H54 (cell line): ENCODE data around the gene BRD2.

Source experiments
- DNase-seq: peaks from one replicate; pipeline ENCODE4 v3.0.0; 2011; ENCODE audit warnings: low spot score, mixed read lengths; ENCODE audit not compliant: insufficient read length
- FAIRE-seq: peaks from 3 replicates; lab custom pipeline; 2011; peaks lifted over from hg19 to GRCh38; lab: Jason Lieb, UNC
- POLR2A ChIP-seq: IDR thresholded peaks from 2 replicates; pipeline ENCODE4 v1.6.1; 2011; ENCODE audit warnings: low read depth, mild to moderate bottlenecking, low read length

Gene BRD2

DNA sequence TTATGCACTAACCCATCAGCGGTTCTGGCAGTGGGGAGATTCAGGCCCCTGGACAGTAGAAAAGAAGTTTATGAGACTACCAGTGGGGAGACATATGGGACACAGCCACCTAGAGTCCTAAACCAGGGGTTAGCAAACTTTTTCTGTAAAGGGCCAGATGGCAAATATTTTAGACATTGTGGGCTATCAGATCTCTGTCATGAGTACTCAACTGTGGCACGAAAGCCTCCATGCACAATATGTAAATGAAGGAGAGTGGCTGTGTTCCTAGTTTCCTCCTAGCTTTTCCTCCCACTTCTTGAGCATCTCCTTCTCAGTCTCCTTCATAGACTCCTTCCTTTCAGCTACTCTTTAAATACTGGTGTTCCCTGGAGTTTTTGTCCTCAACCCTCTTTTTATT lies 12.2 kb upstream of the BRD2 start:
- FAIRE-seq = no peak

GRCh38 chr6:32960563-32960962 lies 7.8 kb upstream of the BRD2 start:
- no peak for TF ChIP-seq POLR2A
- FAIRE-seq (no peak), DNase-seq (no peak)

More for the DNA sequence above, 12.2 kb upstream of the BRD2 start:
- no peak for TF ChIP-seq POLR2A
- no peak for DNase-seq

GRCh38 chr6:32962213-32962826 lies 6.1 kb upstream of the BRD2 start:
- DNase-seq = no peak
- TF ChIP-seq POLR2A = no peak
- no peak for FAIRE-seq

DNA sequence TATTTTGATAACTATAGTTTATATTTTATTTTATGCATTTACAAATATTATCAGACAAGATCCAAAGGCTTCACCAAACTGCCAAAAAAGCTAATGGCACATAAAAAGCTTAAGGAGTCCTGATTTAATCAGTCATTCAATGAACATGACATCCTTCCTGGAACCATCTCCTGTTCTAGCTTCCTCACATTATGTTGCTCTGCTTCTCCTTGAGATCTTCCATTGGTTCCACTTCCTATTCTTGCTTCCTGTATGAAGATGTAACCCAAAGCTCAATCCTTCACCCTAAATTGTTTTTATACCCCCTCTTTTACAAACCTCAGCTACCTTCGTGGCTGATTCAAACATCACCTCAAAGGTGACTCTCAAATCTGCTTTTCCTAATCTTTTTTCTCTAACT lies 4.5 kb upstream of the BRD2 start:
- DNase-seq (no peak), FAIRE-seq (no peak)
- TF ChIP-seq POLR2A = no peak

- FAIRE-seq (no peak), DNase-seq (no peak)
- TF ChIP-seq POLR2A = no peak
Observed at GRCh38 chr6:32964776-32965175, 3.6 kb upstream of the BRD2 start.

GRCh38 chr6:32967151-32968091 lies 973 bp upstream of the BRD2 start:
- TF ChIP-seq POLR2A = no peak
- FAIRE-seq = peak; percentile 20
- DNase-seq = no peak

DNA sequence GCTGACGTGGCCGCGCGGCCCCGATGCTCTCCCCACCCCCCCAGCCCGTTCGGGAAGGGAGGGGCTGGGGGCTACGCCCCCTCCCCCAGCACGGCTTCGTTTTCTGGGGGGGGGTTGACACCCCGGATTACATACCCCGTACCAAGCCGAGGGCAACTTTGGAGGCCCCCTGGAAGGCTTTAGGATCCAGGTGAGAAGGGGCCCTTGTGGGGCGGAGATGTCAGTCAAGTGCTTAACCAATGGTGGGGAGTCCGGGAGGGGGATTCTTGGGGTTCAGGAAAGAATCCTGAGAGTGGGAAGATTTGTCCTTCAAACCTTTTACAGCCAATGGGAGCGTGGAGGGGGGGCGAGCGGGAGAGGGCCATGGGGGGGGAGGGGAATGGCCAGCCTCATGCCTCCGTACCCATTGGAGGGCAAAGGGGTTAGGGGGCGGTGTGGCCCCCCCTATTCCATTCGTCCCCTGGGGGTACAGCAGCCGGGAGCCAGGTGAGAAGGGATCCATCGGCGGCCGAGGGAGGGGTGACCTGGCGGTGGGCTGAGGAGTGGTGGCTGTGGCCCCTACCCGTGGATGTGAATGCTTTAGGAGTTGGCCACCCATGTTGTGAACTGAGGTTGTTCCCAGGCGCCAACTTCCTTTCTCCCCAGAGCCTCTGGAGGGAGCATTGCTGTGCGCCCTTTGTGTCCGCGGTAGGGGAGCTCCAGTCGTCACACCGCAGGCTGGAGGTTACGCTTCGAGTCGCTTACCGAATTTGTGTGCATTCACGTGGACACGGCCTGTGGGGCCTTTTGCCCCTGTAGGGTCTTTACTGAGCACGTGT lies 682 bp downstream of the BRD2 start:
- no peak for FAIRE-seq
- TF ChIP-seq POLR2A = peak; percentile 38; the same call in 1 of the 2 replicates
- peak; percentile 38 for DNase-seq

DNA sequence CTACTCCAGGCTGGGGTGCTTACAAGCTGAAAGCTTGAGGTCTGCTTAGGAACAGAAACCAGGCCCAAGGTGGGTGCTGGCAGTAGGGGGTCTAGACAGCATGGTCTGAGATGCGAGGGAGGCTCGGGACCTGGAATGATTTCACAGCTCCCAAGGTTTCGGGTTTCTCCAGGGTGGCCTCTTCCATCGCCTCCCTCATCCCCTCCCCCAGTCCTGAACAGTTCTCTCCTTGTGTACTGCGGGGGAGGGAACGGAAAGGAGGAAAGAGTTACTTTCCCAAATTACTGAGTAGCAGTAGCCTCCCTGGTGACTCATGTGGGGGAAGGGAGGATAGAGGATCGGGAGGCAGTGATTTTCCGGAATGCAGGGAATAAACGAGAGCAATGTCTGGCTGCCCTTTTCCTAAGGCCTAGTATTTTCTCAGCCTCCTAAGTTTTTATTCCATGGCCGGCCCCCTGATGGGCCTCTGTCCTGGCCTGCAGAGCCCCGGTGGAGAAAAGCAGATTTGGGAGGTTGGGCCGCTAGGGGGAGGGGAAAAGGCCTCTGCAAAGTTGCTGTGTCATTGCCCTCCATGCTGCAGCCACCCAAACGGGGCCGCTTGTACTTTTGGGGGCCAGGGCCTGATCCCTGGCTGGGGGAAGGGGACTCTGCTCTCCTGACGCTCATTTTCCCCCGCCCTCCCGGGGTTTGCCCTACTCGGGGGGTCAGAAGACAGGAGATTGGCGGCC lies 1.5 kb downstream of the BRD2 start:
- no peak for FAIRE-seq
- DNase-seq = peak; percentile 35

GRCh38 chr6:32970413-32971241 lies 2.2 kb downstream of the BRD2 start:
- TF ChIP-seq POLR2A = peak; percentile 43
- FAIRE-seq (no peak), DNase-seq (peak; percentile 38)

More for the DNA sequence above, 1.5 kb downstream of the BRD2 start:
- no peak; the same call in 1 of the 2 replicates for TF ChIP-seq POLR2A

DNA sequence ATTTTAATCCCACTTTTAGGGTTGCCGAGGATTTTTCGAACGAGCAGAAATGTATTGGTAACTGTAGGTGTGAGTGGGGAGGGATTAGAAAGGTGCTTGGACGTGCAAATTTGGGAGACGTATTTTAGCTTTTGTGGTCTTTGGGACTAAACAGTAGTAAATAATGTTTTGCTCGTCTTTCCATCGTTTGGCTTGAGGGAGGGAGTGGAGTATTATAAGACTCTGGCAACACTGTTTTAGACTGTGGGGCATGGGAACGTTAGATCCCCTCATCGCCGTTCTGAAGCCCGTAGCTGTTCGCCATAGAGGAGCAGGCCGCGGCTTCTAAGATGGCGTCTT lies 2.8 kb downstream of the BRD2 start:
- DNase-seq (no peak), FAIRE-seq (no peak)
- no peak for TF ChIP-seq POLR2A

DNA sequence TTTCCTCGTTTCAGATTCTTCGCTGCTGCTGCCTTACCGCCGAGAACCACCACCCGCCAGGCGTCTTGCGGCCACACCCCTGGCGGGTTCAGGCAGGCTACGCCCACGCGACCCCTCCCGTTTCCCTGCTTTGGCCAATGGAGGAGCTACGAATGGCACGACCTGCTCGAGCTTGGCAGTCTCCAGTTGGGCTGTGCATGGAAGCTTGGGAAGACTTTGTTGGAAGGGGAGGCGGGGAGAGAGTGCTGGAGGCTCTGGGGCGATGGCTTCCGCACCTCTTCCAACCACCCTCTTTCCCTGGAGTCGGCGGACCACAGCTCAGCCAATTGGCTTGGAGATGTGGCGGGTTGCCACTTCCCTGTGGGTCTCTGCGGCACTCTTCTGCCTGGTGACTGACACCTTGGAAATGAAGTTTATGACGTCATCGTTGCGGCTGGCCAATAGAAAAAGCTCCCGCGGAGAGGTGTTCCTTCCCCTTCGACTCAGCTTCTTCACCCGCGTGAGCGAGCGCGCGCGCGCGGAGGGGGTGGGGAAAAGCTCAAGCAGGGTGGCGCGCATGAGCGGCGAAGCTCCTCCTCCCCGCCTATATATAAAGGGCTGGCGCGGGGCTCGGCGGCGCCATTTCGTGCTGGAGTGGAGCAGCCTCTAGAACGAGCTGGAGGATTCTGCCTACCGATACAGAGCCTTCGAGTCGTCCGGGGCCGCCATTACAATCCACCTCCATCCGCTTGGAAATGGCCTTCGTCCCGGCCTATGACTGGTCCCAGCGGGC lies 3.4 kb downstream of the BRD2 start:
- DNase-seq = peak; percentile 78
- FAIRE-seq = peak; percentile 62
- peak; percentile 99 for TF ChIP-seq POLR2A
